ENCODE data around the gene FOXJ3.

Gene FOXJ3

GRCh38 chr1:42137766-42138165 is 197.3 kb downstream of the FOXJ3 start:
- Histone ChIP-seq H3K36me3 (ENCODE audit: control insufficient read depth, low read length) (no peaks in the 10 kb centered on the region), H3K9me3 (ENCODE audit: control insufficient read depth, insufficient read depth, low read length) (no peaks in the 10 kb centered on the region), H3F3A (ENCODE audit: control insufficient read depth, insufficient read depth) (no peaks in the 10 kb centered on the region), H3K9me2 (replicated peaks; ENCODE audit: control insufficient read depth, low read length) (no peaks in the 10 kb centered on the region), H3K4me1 (ENCODE audit: control insufficient read depth, low read length) (no peaks in the 10 kb centered on the region), H3K79me2 (ENCODE audit: control insufficient read depth, low read length) (no peaks in the 10 kb centered on the region), H3K4me3 (ENCODE audit: low read length) (no peak overlapping the region), H3K4me2 (ENCODE audit: low read length) (no peak overlapping the region), H3K27me3 (ENCODE audit: control insufficient read depth, low read length) (no peaks in the 10 kb centered on the region), H3K27ac (ENCODE audit: low read depth, low read length) (no peak overlapping the region), H4K20me1 (ENCODE audit: control insufficient read depth, insufficient read depth, low read depth, low read length) (no peaks in the 10 kb centered on the region)
- no peak for TF ChIP-seq EZH2phosphoT487 (IDR thresholded peaks at IDR 0.05; ENCODE audit: borderline replicate concordance, low read length)
- TF ChIP-seq CTCF (IDR thresholded peaks at IDR 0.05; ENCODE audit: low read depth, low read length, poor library complexity, severe bottlenecking): no peak

GRCh38 chr1:42136466-42136865 is 198.6 kb downstream of the FOXJ3 start:
- Histone ChIP-seq H4K20me1 (ENCODE audit: control insufficient read depth, insufficient read depth, low read depth, low read length) (no peaks in the 10 kb centered on the region), H3K27ac (ENCODE audit: low read depth, low read length) (no peak overlapping the region), H3K79me2 (ENCODE audit: control insufficient read depth, low read length) (no peaks in the 10 kb centered on the region), H3K4me1 (ENCODE audit: control insufficient read depth, low read length) (no peaks in the 10 kb centered on the region), H3K27me3 (ENCODE audit: control insufficient read depth, low read length) (no peaks in the 10 kb centered on the region), H3K4me3 (ENCODE audit: low read length) (no peak overlapping the region), H3F3A (ENCODE audit: control insufficient read depth, insufficient read depth) (no peaks in the 10 kb centered on the region), H3K9me2 (replicated peaks; ENCODE audit: control insufficient read depth, low read length) (no peaks in the 10 kb centered on the region), H3K9me3 (ENCODE audit: control insufficient read depth, insufficient read depth, low read length) (no peaks in the 10 kb centered on the region), H3K36me3 (ENCODE audit: control insufficient read depth, low read length) (no peaks in the 10 kb centered on the region), H3K4me2 (ENCODE audit: low read length) (no peak overlapping the region)
- TF ChIP-seq CTCF (IDR thresholded peaks at IDR 0.05; ENCODE audit: low read depth, low read length, poor library complexity, severe bottlenecking): no peak

- no peaks in the 10 kb centered on the region for H3F3A ChIP-seq (ENCODE audit: control insufficient read depth, insufficient read depth)
- no peaks in the 10 kb centered on the region for H3K9me2 ChIP-seq (replicated peaks; ENCODE audit: control insufficient read depth, low read length)
- H3K36me3 ChIP-seq (ENCODE audit: control insufficient read depth, low read length): no peaks in the 10 kb centered on the region
- H3K27me3 ChIP-seq (ENCODE audit: control insufficient read depth, low read length): no peaks in the 10 kb centered on the region; the same call in 1 of the 2 replicates
- no peaks in the 10 kb centered on the region for H3K9me3 ChIP-seq (ENCODE audit: control insufficient read depth, insufficient read depth, low read length)
- no peaks in the 10 kb centered on the region for H3K79me2 ChIP-seq (ENCODE audit: control insufficient read depth, low read length)
- H3K27ac ChIP-seq (ENCODE audit: low read depth, low read length): no peak overlapping the region
- TF ChIP-seq CTCF (IDR thresholded peaks at IDR 0.05; ENCODE audit: low read depth, low read length, poor library complexity, severe bottlenecking) (no peak), EZH2phosphoT487 (IDR thresholded peaks at IDR 0.05; ENCODE audit: borderline replicate concordance, low read length) (no peak)
- no peak overlapping the region for H3K4me3 ChIP-seq (ENCODE audit: low read length)
- H4K20me1 ChIP-seq (ENCODE audit: control insufficient read depth, insufficient read depth, low read depth, low read length): no peaks in the 10 kb centered on the region
- H3K4me1 ChIP-seq (ENCODE audit: control insufficient read depth, low read length): no peaks in the 10 kb centered on the region
- H3K4me2 ChIP-seq (ENCODE audit: low read length): no peak overlapping the region
Observed at GRCh38 chr1:42135426-42135825, 199.6 kb downstream of the FOXJ3 start.

Measured in DOHH2 (cell line).